ENCODE data around the gene DUSP9.

DUSP9 gene

DNA sequence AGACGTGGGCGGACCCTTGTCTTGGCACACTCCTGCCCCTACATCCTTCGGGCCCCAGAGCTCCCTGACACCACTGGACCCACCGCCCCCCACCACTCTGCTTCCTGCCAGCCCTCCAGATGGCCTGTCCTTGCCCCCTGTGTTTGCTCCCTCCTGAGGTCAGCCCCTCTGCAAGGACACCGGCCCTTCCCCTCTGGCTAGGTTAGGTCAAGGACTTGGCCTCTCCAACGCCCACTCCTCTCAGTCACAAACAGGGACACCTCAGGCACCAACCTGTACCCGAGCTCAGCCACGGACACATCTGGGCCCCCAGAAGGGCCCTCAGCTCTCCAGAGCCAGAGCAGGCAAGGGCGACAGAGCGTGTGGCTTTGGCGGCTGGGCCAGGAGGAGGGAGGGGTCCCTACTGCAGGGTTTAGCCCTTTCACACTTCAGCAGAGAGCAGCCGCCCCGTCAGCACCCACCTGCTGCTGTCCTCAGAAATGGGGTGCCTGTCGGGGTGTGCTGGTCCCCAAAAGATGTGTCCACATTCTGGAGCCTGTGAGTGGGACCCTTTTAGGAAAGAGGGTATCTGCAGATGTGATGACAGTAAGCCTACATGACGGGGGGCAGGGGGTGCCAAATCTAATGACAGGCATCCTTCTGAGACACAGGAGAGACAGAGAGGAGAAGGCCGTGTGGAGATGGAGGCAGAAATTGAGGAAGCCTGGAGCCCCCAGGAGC lies 23.5 kb upstream of the DUSP9 start:
- DNase-seq (ENCODE audit: low spot score) = no peak
- TF ChIP-seq, protein P1, sequence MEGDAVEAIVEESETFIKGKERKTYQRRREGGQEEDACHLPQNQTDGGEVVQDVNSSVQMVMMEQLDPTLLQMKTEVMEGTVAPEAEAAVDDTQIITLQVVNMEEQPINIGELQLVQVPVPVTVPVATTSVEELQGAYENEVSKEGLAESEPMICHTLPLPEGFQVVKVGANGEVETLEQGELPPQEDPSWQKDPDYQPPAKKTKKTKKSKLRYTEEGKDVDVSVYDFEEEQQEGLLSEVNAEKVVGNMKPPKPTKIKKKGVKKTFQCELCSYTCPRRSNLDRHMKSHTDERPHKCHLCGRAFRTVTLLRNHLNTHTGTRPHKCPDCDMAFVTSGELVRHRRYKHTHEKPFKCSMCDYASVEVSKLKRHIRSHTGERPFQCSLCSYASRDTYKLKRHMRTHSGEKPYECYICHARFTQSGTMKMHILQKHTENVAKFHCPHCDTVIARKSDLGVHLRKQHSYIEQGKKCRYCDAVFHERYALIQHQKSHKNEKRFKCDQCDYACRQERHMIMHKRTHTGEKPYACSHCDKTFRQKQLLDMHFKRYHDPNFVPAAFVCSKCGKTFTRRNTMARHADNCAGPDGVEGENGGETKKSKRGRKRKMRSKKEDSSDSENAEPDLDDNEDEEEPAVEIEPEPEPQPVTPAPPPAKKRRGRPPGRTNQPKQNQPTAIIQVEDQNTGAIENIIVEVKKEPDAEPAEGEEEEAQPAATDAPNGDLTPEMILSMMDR (IDR thresholded peaks at IDR 0.05; ENCODE audit: extremely low read depth, missing control alignments) = no peak

DNA sequence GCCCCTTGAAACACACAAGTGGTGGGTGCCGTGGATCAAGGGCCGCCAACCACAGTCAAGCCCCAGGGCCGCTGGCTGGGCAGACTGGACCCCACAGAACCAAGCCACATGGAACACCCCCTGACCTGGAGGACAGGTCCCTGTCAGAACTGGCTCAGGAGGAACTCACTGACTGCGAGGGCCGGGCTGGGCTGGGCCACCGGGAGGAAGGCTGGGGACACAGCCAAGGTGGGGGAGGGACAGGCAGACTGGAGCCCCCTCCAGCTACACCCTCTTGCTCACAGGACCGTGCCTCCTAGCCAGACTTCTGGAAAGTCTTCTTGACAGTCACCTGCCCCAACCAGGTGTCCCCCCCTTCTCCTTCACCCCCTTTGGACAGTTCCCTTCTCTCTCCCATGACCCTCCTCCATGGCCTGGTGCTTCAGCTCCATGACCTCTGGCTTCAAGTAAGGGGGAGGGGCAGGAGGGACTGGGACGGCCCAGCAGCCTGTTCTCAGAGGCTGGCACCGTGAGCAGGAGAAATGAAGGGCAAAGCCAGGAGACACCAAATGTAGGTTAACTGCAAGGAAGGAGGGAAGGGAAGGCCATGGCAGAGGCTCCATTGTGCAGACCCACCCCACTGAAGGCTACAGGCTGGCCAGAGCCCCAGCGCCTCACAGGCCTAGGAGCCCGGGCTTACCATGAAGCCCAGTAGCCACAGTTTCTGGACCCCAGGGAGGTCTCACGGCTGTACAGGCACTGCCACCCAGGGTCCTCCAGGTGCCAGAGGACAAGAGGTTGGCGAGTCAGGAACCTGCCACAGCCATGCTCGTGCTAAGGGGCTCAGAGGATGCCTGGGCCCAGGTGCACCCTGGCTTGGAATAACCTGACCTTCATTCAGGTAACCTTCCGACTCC lies 22.6 kb upstream of the DUSP9 start:
- no peak for DNase-seq (ENCODE audit: low spot score)
- TF ChIP-seq, protein P1 (IDR thresholded peaks at IDR 0.05; ENCODE audit: extremely low read depth, missing control alignments) = no peak

DNA sequence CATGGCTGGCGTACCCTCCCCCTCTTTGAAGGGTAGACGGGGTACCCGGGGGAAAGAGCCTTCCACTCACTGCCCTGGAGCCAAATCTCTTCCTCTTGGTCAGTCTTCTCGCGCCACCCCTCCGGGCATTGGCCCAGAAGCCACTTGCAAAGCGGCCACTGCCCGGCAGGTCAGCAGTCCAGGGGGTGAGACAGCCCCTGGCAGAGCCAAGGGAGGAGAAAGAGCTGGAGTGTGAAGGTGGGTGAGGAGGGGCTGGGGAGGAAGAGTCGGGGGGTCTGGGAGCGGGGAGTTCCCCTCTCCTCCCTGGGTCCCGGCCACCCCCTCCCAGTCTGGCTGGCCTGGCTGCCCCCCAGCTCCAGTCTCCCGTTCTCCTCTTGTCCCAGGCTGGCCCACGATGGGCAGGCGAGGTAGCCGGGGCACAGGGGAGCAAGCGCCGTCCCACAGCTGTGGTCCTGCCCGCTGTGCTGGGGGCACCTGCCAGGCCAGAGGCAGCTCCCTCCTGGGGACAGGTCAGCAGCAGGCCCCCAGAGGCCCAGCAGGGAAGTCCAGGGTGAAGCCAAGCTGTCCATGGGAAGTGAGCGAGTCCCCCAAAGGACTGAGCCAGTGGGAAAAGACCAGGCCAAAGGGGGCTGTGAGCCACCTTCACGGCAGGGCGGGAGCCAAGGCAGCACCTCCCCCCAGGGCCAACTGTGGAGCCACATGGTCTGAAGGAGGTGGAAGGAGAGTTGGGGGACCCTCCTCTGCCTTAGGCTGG lies 21.6 kb upstream of the DUSP9 start:
- no peak for DNase-seq (ENCODE audit: low spot score)
- TF ChIP-seq, protein P1 (IDR thresholded peaks at IDR 0.05; ENCODE audit: extremely low read depth, missing control alignments) = no peak

DNA sequence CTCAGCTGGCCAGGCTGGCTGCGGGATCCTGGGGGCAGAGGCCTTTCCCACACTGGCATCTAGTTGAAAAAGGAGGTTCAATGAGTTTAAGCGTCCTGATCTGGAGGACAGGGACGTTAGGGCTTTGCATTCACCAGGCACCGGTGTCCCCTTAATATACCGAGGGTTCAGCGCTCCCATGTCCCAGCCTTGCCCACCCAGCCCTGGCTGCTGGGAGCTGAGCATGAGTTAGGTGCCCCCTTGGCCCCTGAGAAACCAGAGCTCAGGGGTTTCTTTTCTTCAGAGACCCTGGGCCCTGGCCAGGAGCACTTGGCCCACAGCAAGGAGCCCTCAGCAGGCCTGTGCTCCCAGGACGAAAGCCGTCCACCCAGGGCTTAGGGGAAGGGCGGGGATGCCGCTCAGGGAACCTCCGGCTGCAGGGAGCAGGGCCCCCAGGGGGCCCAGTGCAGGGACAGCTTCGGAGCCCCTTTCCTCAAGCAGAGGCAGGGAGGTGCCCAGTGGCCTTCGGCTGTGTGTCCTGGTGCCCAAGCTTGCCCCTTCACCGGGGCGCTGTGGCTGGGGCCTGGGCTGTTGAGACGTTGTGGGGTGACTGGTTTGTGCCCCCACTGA lies 20.9 kb upstream of the DUSP9 start:
- TF ChIP-seq, protein P1 (IDR thresholded peaks at IDR 0.05; ENCODE audit: extremely low read depth, missing control alignments) = no peak
- no peak for DNase-seq (ENCODE audit: low spot score)

DNA sequence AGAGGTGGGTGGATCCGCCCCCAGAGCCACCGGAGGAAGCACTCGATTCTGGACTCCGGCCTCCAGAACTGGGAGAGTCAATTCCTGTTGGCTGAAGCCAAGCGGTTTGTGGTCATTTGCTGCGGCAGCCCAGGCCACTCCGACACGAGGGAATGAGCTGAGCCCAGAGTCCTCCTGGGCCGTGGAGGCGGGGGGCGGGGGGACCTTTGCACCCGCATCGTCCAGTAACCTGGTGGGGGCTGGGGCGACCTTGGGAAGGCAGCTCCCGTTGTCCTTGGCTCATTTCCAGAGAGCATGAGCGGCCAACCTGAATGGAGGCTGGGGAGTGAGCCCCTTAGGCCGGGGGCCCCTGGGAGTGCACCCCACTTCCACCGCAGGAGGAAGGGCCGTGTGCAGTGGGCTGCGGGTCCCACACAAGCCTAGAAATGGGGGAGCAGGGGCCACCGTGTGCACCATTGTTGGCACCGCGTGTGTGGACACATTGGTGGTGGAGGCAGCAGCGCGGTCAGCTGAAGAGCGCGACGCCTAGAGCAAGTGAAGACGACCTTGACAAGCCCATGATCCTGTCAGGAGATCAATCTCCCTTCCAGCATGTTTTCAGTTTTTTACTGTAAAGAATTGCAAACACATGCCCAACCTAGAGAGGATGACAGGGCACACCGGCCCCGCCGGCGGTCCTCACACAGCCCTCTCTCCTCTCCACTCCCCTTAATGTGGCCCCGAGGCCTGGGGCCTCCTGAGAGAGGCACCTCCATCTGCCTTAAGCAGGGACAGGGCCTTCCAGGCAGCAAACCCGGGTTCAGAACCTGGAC lies 19.9 kb upstream of the DUSP9 start:
- no peak for DNase-seq (ENCODE audit: low spot score)
- TF ChIP-seq, protein P1 (IDR thresholded peaks at IDR 0.05; ENCODE audit: extremely low read depth, missing control alignments) = no peak

DNA sequence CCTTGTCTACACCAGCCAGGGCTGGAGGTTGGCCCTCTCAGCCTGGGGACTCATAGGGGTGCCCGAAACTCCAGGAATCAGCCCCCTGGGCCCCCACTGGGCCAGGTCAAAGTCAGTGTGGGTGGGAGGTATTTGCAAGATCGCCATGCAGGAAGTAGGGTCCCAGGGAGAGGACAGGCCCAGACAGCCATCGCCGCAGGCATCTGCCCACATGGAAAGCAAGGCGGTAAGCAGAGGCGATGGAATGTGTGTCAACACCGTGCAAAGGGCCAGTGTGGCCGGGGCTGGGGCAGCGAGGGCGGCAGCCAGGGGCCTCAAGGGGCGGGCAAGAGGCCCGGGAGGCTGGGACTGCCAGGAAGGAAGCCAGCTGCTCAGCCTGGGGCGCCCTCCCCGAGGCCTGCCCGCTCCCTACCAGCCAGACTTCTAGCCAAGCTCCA lies 19.3 kb upstream of the DUSP9 start:
- DNase-seq (ENCODE audit: low spot score) = no peak
- TF ChIP-seq, protein P1 (IDR thresholded peaks at IDR 0.05; ENCODE audit: extremely low read depth, missing control alignments) = no peak
